K562 (cell line): ENCODE results near the gene PTBP2. TPM values are rescaled to one million over a fixed set of nuclear protein-coding genes. Genes with fewer than 3 reads are reported as not detected.
"Not testable (repeated sequence)": the region's sequence is repeated elsewhere in the genome, so short reads cannot be mapped to it uniquely, and the experiment has no call there.

ENCODE experiments used
- ATAC-seq: fragments of 200-7000 bp; cut with Tn5 transposase; 3 replicates; pipeline ENCODE4 v1.9.1; 2020; ENCODE audit warnings: moderate library complexity
- BruUV-seq: library from RNA; stranded (reverse); fragments of 400-500 nt; replicated peaks from 2 replicates; lab custom pipeline; 2021; lab: Mats Ljungman, UMichigan
- CTCF ChIA-PET: fragments of 300-600 bp; formaldehyde crosslinking; extraction: SDS; loops from one replicate; lab custom pipeline; 2021; ENCODE audit warnings: low intra/inter-chr PET ratio; lab: Yijun Ruan, JAX
- POLR2A ChIA-PET: fragments of 300-600, 350-650 bp; sonication (Branson Sonifier 250); formaldehyde crosslinking; extraction: SDS; loops from one replicate; lab custom pipeline; 2021; ENCODE audit warnings: antibody characterized with exemption, inconsistent platforms; lab: Yijun Ruan, JAX
- DNase-seq, 4 experiments: peaks; one replicate each; pipeline versions ENCODE4 v3.0.0 to v3.0.0-alpha.2; 2011 to 2018; ENCODE audit warnings: low spot score in 3 of 4, mixed read lengths in 3 of 4; ENCODE audit errors: extremely low read depth in 1 of 4
- FAIRE-seq: peaks from 2 replicates; lab custom pipeline; 2011; peaks lifted over from hg19 to GRCh38; lab: Jason Lieb, UNC
- H2AFZ ChIP-seq: 2 replicates; pipeline ENCODE4 v1.6.0; 2011; ENCODE audit warnings: low read depth, low read length, control low read depth, inconsistent platforms
- H3K27ac ChIP-seq: fragments of 200-600 bp; 3 replicates; pipeline ENCODE4 v1.8.0; 2011; ENCODE audit warnings: low read depth, mild to moderate bottlenecking, control low read depth, inconsistent platforms, low read length, moderate library complexity, mixed read lengths; ENCODE audit errors: extremely low read depth
- H3K27me3 ChIP-seq, 2 experiments: fragments of 300-600 bp in 1 of 2; 2 replicates in 1 of 2; 3 replicates in 1 of 2; pipeline versions ENCODE4 v1.6.0 to v1.8.0; 2011; ENCODE audit warnings: inconsistent platforms in 2 of 2, low read length in 2 of 2, mild to moderate bottlenecking in 1 of 2, mixed read lengths in 1 of 2, moderate library complexity in 1 of 2; ENCODE audit not compliant: control insufficient read depth in 2 of 2, insufficient read depth in 2 of 2
- H3K36me3 ChIP-seq: fragments of 300-600 bp; 3 replicates; pipeline ENCODE4 v1.8.0; 2011; ENCODE audit warnings: mild to moderate bottlenecking, low read length, inconsistent platforms; ENCODE audit not compliant: control insufficient read depth, insufficient read depth
- H3K4me1 ChIP-seq, 2 experiments: fragments of 200-600 bp in 1 of 2; replicated peaks in 1 of 2; 2 replicates in 1 of 2; 3 replicates in 1 of 2; pipeline versions ENCODE4 v1.5.1 to v1.8.0; 2011; ENCODE audit warnings: inconsistent platforms in 2 of 2, low read length in 2 of 2, mild to moderate bottlenecking in 1 of 2, mixed read lengths in 1 of 2, moderate library complexity in 1 of 2; ENCODE audit not compliant: control insufficient read depth in 2 of 2, insufficient read depth in 2 of 2
- H3K4me2 ChIP-seq: 2 replicates; pipeline ENCODE4 v1.6.1; 2011; ENCODE audit warnings: low read length, control low read depth, inconsistent platforms, mixed read lengths; ENCODE audit not compliant: insufficient read depth
- H3K4me3 ChIP-seq: fragments of 200-600 bp; sonication (generic), shearing (Covaris generic); 2 replicates; pipeline ENCODE4 v1.5.1; 2016; ENCODE audit warnings: control low read depth, inconsistent platforms
- H3K79me2 ChIP-seq: fragments of 200-600 bp; 3 replicates; pipeline ENCODE4 v1.8.0; 2011; ENCODE audit warnings: low read length, inconsistent platforms; ENCODE audit not compliant: control insufficient read depth, insufficient read depth
- H3K9ac ChIP-seq, 2 experiments: 2 replicates each; pipeline versions ENCODE4 v1.6.0 to v1.6.1; 2011; ENCODE audit warnings: low read depth in 2 of 2, low read length in 2 of 2, control low read depth in 1 of 2, inconsistent platforms in 1 of 2, mild to moderate bottlenecking in 1 of 2, mixed read lengths in 1 of 2; ENCODE audit not compliant: insufficient read depth in 1 of 2
- H3K9me1 ChIP-seq: one replicate; pipeline ENCODE4 v1.6.0; 2011; ENCODE audit warnings: inconsistent platforms, mild to moderate bottlenecking, low read length, moderate library complexity; ENCODE audit not compliant: control insufficient read depth, insufficient read depth
- H3K9me3 ChIP-seq: replicated peaks from 2 replicates; pipeline ENCODE4 v1.5.1; 2011; ENCODE audit warnings: low read depth, low read length, inconsistent platforms; ENCODE audit not compliant: control insufficient read depth, insufficient read depth
- H4K20me1 ChIP-seq: replicated peaks from 2 replicates; pipeline ENCODE4 v1.6.1; 2011; ENCODE audit warnings: low read length, inconsistent platforms, mixed read lengths; ENCODE audit not compliant: control insufficient read depth, insufficient read depth
- DACH1 ChIP-seq: fragments of 450-650 bp; IDR thresholded peaks from 2 replicates; pipeline ENCODE4 v1.6.1; 2018; ENCODE audit not compliant: partially characterized antibody
- EP300 ChIP-seq: IDR thresholded peaks from 2 replicates; pipeline ENCODE4 v1.6.1; 2012; ENCODE audit warnings: low read length, improper control_type of control experiment
- GTF2B ChIP-seq: IDR thresholded peaks from 2 replicates; pipeline ENCODE4 v1.6.1; 2011; ENCODE audit not compliant: insufficient read length; ENCODE audit errors: extremely low read depth
- MEIS2 ChIP-seq: fragments of 450-650 bp; IDR thresholded peaks from 2 replicates; pipeline ENCODE4 v1.6.1; 2014; ENCODE audit warnings: mild to moderate bottlenecking; ENCODE audit not compliant: partially characterized antibody
- NCOA1 ChIP-seq: fragments of 450-650 bp; IDR thresholded peaks from 2 replicates; pipeline ENCODE4 v1.6.1; 2016; ENCODE audit warnings: low read depth
- NFXL1 ChIP-seq: fragments of 450-650 bp; formaldehyde crosslinking; IDR thresholded peaks from 2 replicates; pipeline ENCODE4 v1.4.0; 2021; ENCODE audit warnings: mild to moderate bottlenecking
- PHB2 ChIP-seq: fragments of 450-650 bp; IDR thresholded peaks from 2 replicates; pipeline ENCODE4 v1.6.1; 2017; ENCODE audit warnings: low read depth
- PYGO2 ChIP-seq: fragments of 450-650 bp; IDR thresholded peaks from 2 replicates; pipeline ENCODE4 v1.6.1; 2016; ENCODE audit warnings: mild to moderate bottlenecking, missing genetic modification characterization, moderate library complexity, missing compliant biosample characterization
- RNF2 ChIP-seq: sonication (generic); IDR thresholded peaks from 2 replicates; pipeline ENCODE4 v1.6.1; 2016
- YBX1 ChIP-seq: fragments of 450-650 bp; IDR thresholded peaks from 2 replicates; pipeline ENCODE4 v1.7.1; 2016; ENCODE audit warnings: mild to moderate bottlenecking
- ZNF263 ChIP-seq: sonication (generic); formaldehyde crosslinking; IDR thresholded peaks from 2 replicates; pipeline ENCODE4 v1.8.0; 2022; ENCODE audit warnings: mild to moderate bottlenecking, missing genetic modification reagents, borderline replicate concordance
- ZNF699 ChIP-seq: fragments of 250-450 bp; sonication (Bioruptor Pico); IDR thresholded peaks from 2 replicates; pipeline ENCODE4 v1.8.0; 2021; ENCODE audit warnings: mild to moderate bottlenecking, moderate library complexity; ENCODE audit not compliant: insufficient replicate concordance
- WGBS: fragments of 100-300 bp; shearing (Covaris generic); methylation state at CpG from one replicate; pipeline ENCODE4 v1.1.6; 2016; ENCODE audit warnings: low coverage, mixed read lengths; ENCODE audit not compliant: insufficient coverage; ENCODE audit errors: missing lambda C conversion rate; 5-methylcytosine and 5-hydroxymethylcytosine counted together
- in situ Hi-C: fragments of 300-500 bp; cut with MboI; formaldehyde crosslinking; loops from 4 replicates; pipeline ENCODE4 v1.15.0; 2018; ENCODE audit warnings: inconsistent platforms, mixed read lengths
- intact Hi-C: fragments of 100-400 bp; cut with micrococcal nuclease; formaldehyde crosslinking; loops from 2 replicates; pipeline ENCODE4 v1.14.2; 2022
- polyA plus RNA-seq, 8 experiments: library from polyadenylated mRNA; depleted of rRNA in 4 of 8; stranded (reverse) in 5 of 8; unstranded in 3 of 8; fragments of >200 nt; fragmentation: Nextera tagmentation in 2 of 8; fragmentation: Illumina TruSeq in 1 of 8; extraction: Ambion mirVana in 2 of 8; extraction: Trizol in 1 of 8; gene quantifications; 2 replicates each; pipeline versions ENCODE4 v1.2.1 to v1.2.3, GENCODE V29; 2011 to 2014; ENCODE audit warnings: inconsistent platforms in 1 of 8, missing spikeins in 1 of 8
- total RNA-seq, 7 experiments: library from RNA; depleted of rRNA in 6 of 7; stranded (reverse); fragments of >200 nt in 6 of 7; fragmentation: Illumina TruSeq in 2 of 7; extraction: Trizol in 2 of 7; gene quantifications; 2 replicates each; pipeline versions ENCODE4 v1.2.1 to v1.2.3, GENCODE V29; 2011 to 2021; ENCODE audit warnings: low replicate concordance in 1 of 7
- TF ChIP-seq, protein P1 (sequence below): sonication (generic); formaldehyde crosslinking; IDR thresholded peaks from 2 replicates; pipeline ENCODE4 v1.8.1; 2022; ENCODE audit warnings: missing genetic modification reagents

The PTBP2 gene
- total and polyA plus RNA-seq, 9 of the 15 experiments (the other 6 are each of a cell fraction or from before 2014, with no cell fraction given), result 9.8 to 30.6 (median 19.0) TPM

DNA sequence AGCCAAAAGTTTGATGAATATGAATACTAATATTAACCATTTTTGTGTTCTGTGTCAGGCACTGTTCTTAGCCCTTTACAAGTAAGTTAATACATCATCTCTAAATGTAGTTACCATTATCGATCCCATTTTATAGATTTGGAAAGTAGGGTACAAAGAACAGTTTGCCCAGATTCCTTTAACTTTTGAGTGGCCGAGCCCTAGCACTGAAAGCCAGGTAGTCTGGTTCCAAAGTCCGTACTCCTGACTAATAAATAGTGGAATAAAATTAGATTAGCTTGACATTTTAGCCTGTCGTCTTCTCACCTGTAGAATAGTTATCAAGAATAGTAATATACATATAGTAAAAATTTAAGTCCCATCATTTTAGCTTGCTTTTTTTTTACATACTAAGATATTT lies 70.6 kb downstream of the PTBP2 start:
- H3K36me3 ChIP-seq, result peaks cover 53% of the 10 kb centered on the region
- H3K9ac ChIP-seq, result no peak overlapping the region
- no peaks in the 10 kb centered on the region for H3K9me3 ChIP-seq
- no peak for TF ChIP-seq PYGO2
- no peak for TF ChIP-seq DACH1
- no peak for TF ChIP-seq PHB2
- TF ChIP-seq GTF2B, result no peak
- no peak for TF ChIP-seq YBX1
- no peak for TF ChIP-seq NFXL1 (CRISPR knock-in tag)
- no peak for TF ChIP-seq EP300
- TF ChIP-seq NCOA1, result no peak
- no peak for TF ChIP-seq ZNF263 (CRISPR knock-in tag)
- no peak for TF ChIP-seq RNF2
- no peak for TF ChIP-seq MEIS2
- TF ChIP-seq, protein P1, sequence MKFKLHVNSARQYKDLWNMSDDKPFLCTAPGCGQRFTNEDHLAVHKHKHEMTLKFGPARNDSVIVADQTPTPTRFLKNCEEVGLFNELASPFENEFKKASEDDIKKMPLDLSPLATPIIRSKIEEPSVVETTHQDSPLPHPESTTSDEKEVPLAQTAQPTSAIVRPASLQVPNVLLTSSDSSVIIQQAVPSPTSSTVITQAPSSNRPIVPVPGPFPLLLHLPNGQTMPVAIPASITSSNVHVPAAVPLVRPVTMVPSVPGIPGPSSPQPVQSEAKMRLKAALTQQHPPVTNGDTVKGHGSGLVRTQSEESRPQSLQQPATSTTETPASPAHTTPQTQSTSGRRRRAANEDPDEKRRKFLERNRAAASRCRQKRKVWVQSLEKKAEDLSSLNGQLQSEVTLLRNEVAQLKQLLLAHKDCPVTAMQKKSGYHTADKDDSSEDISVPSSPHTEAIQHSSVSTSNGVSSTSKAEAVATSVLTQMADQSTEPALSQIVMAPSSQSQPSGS (CRISPR knock-in tag), result no peak
- no peak for TF ChIP-seq ZNF699 (CRISPR knock-in tag)
- DNase-seq (no peak), FAIRE-seq (no peak), ATAC-seq (no peak)
- H4K20me1 ChIP-seq, result no peaks in the 10 kb centered on the region
- no peaks in the 10 kb centered on the region for H3K9me1 ChIP-seq
- H3K4me2 ChIP-seq, result no peak overlapping the region
- H2AFZ ChIP-seq, result no peak overlapping the region
- no peak overlapping the region for H3K4me3 ChIP-seq
- H3K27me3 ChIP-seq, result no peaks in the 10 kb centered on the region
- POLR2A ChIA-PET, result no interaction called here
- in situ Hi-C loops (no loop called here), intact Hi-C loops (no loop called here)
- H3K4me1 ChIP-seq, result no peaks in the 10 kb centered on the region
- 94% methylated on average over 4 of the region's 4 CpGs for WGBS
- BruUV-seq, result no TSS peak
- CTCF ChIA-PET, result no interaction called here
- H3K27ac ChIP-seq, result no peak overlapping the region
- H3K79me2 ChIP-seq, result no peaks in the 10 kb centered on the region

DNA sequence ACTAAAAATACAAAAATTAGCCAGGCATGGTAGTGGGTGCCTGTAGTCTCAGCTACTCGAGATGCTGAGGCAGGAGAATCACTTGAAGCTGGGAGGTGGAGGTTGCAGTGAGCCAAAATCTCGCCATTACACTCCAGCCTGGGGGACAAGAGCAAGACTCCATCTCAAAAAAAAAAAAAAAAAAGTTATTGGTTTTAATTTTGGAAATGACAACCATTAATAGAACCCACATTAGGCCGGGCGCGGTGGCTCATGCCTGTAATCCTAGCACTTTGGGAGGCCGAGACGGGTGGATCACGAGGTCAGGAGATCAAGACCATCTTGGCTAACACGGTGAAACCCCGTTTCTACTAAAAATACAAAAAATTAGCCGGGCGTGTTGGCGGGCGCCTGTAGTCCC lies 80.1 kb downstream of the PTBP2 start:
- H3K27ac ChIP-seq, ATAC-seq, H3K4me1 ChIP-seq, CTCF ChIA-PET, FAIRE-seq, BruUV-seq, H4K20me1 ChIP-seq, DNase-seq, in situ Hi-C loops, H2AFZ ChIP-seq, H3K4me2 ChIP-seq, H3K27me3 ChIP-seq, H3K79me2 ChIP-seq, H3K9me1 ChIP-seq, H3K9me3 ChIP-seq, H3K9ac ChIP-seq, intact Hi-C loops, H3K4me3 ChIP-seq: not testable (repeated sequence)
- WGBS, result 89% methylated on average over 7 of the region's 14 CpGs
- peaks cover 39% of the 10 kb centered on the region for H3K36me3 ChIP-seq
- POLR2A ChIA-PET, result interaction anchor here (0.6 kb wide), 1 partner anchor 627 kb away, joined by 3 read pairs; no protein-coding TSS in a partner anchor
